Thoracic aorta (tissue), 2 donors: ENCODE results near the gene SCN5A. TPM values are rescaled to one million over a fixed set of nuclear protein-coding genes. Genes with fewer than 3 reads are reported as not detected.

Experiments used
- ATAC-seq: fragments of 150-250 bp; one replicate; pipeline ENCODE4 v1.8.0; 2017; ENCODE audit warnings: low read depth; ENCODE audit not compliant: insufficient number of reproducible peaks, low FRiP score
- DNase-seq: peaks from one replicate; pipeline ENCODE4 v3.0.0-alpha.2; 2020; ENCODE audit warnings: low spot score
- H3K27ac ChIP-seq, 2 donors: fragments of 200-600 bp; sonication (generic); 1 replicate in 1 of 2; 2 replicates in 1 of 2; pipeline ENCODE4 v1.5.1; 2016; ENCODE audit warnings: mild to moderate bottlenecking in 2 of 2, moderate library complexity in 2 of 2
- H3K27me3 ChIP-seq: fragments of 200-600 bp; sonication (generic); replicated peaks from 2 replicates; pipeline ENCODE4 v1.6.0; 2016; ENCODE audit warnings: mild to moderate bottlenecking; ENCODE audit not compliant: insufficient read depth
- H3K36me3 ChIP-seq: fragments of 200-600 bp; sonication (generic); one replicate; pipeline ENCODE4 v1.5.1; 2016
- H3K4me1 ChIP-seq, 2 donors: fragments of 200-600 bp; sonication (generic); 1 replicate in 1 of 2; 2 replicates in 1 of 2; pipeline versions ENCODE4 v1.5.1 to v1.6.0; 2016; ENCODE audit warnings: low read depth in 2 of 2, mild to moderate bottlenecking in 1 of 2; ENCODE audit not compliant: control insufficient read depth in 1 of 2
- H3K4me3 ChIP-seq: fragments of 200-600 bp; sonication (generic); 2 replicates; pipeline ENCODE4 v1.5.1; 2016; ENCODE audit warnings: mild to moderate bottlenecking
- H3K9me3 ChIP-seq: fragments of 200-600 bp; sonication (generic); 2 replicates; pipeline ENCODE4 v1.5.1; 2016
- CTCF ChIP-seq: fragments of 200-600 bp; sonication (generic); IDR thresholded peaks from one replicate; pipeline ENCODE4 v1.5.1; 2019; ENCODE audit warnings: antibody characterized with exemption
- total RNA-seq, 2 donors: library from RNA; depleted of rRNA; stranded (reverse); fragments of >200 nt; gene quantifications; one replicate each; pipeline versions ENCODE4 v1.1.0 to v1.2.3, GENCODE V29; 2016

SCN5A gene
- total RNA-seq, 2 donors from 2014 or later = 5.4 to 14.4 TPM

- no peaks in the 10 kb centered on the region for H3K27me3 ChIP-seq
- DNase-seq (no peak), ATAC-seq (no peak)
- no peaks in the 10 kb centered on the region for H3K9me3 ChIP-seq
- no peak overlapping the region for H3K4me3 ChIP-seq
- H3K4me1 ChIP-seq = no peaks in the 10 kb centered on the region
- H3K27ac ChIP-seq = no peak overlapping the region
- TF ChIP-seq CTCF = no peak
- no peaks in the 10 kb centered on the region for H3K36me3 ChIP-seq
These were observed 101.1 kb downstream of the SCN5A start for GRCh38 chr3:38548154-38548931.

- Histone ChIP-seq H3K27me3 (no peaks in the 10 kb centered on the region), H3K36me3 (no peaks in the 10 kb centered on the region), H3K4me3 (no peak overlapping the region), H3K27ac (no peak overlapping the region), H3K9me3 (no peaks in the 10 kb centered on the region), H3K4me1 (no peaks in the 10 kb centered on the region)
- no peak for DNase-seq
- no peak for ATAC-seq
- TF ChIP-seq CTCF = no peak
These were observed 103.5 kb downstream of the SCN5A start for GRCh38 chr3:38545983-38546382.

GRCh38 chr3:38545550-38545949 is 103.9 kb downstream of the SCN5A start:
- ATAC-seq (no peak), DNase-seq (no peak)
- no peaks in the 10 kb centered on the region for H3K9me3 ChIP-seq
- H3K4me1 ChIP-seq = no peaks in the 10 kb centered on the region
- no peak overlapping the region for H3K27ac ChIP-seq
- no peaks in the 10 kb centered on the region for H3K27me3 ChIP-seq
- no peak overlapping the region for H3K4me3 ChIP-seq
- TF ChIP-seq CTCF = no peak
- H3K36me3 ChIP-seq = no peaks in the 10 kb centered on the region

- Histone ChIP-seq H3K27ac (no peak overlapping the region), H3K4me1 (no peaks in the 10 kb centered on the region), H3K9me3 (no peaks in the 10 kb centered on the region), H3K4me3 (no peak overlapping the region), H3K27me3 (no peaks in the 10 kb centered on the region), H3K36me3 (no peaks in the 10 kb centered on the region)
- ATAC-seq (no peak), DNase-seq (no peak)
- no peak for TF ChIP-seq CTCF
These were observed 104.6 kb downstream of the SCN5A start for GRCh38 chr3:38544926-38545325.

GRCh38 chr3:38543586-38543985 is 105.9 kb downstream of the SCN5A start:
- no peaks in the 10 kb centered on the region for H3K4me1 ChIP-seq
- no peak for TF ChIP-seq CTCF
- H3K9me3 ChIP-seq = no peaks in the 10 kb centered on the region
- no peak overlapping the region for H3K27ac ChIP-seq
- H3K4me3 ChIP-seq = no peak overlapping the region
- ATAC-seq (no peak), DNase-seq (no peak)
- H3K36me3 ChIP-seq = no peaks in the 10 kb centered on the region
- H3K27me3 ChIP-seq = no peaks in the 10 kb centered on the region
